Measurements from ENCODE around the gene KANTR.
A peak's percentile ranks its signal among the peaks of the same experiment; 100 is the strongest.

- TF ChIP-seq, protein P1, sequence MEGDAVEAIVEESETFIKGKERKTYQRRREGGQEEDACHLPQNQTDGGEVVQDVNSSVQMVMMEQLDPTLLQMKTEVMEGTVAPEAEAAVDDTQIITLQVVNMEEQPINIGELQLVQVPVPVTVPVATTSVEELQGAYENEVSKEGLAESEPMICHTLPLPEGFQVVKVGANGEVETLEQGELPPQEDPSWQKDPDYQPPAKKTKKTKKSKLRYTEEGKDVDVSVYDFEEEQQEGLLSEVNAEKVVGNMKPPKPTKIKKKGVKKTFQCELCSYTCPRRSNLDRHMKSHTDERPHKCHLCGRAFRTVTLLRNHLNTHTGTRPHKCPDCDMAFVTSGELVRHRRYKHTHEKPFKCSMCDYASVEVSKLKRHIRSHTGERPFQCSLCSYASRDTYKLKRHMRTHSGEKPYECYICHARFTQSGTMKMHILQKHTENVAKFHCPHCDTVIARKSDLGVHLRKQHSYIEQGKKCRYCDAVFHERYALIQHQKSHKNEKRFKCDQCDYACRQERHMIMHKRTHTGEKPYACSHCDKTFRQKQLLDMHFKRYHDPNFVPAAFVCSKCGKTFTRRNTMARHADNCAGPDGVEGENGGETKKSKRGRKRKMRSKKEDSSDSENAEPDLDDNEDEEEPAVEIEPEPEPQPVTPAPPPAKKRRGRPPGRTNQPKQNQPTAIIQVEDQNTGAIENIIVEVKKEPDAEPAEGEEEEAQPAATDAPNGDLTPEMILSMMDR (IDR thresholded peaks at IDR 0.05): peak; percentile 20 to 39 (median 36)
- TF ChIP-seq POLR2AphosphoS5 (IDR thresholded peaks at IDR 0.05; ENCODE audit: insufficient read depth in 1 of 2, low read depth in 1 of 2): no peak
Observed at GRCh38 chrX:53093177-53093655, 726 bp upstream of the KANTR start.
